ENCODE results near the gene DNAJA4. TPM values are rescaled to one million over a fixed set of nuclear protein-coding genes. Genes with fewer than 3 reads are reported as not detected.

DNAJA4 gene
- total and polyA plus RNA-seq, 2 of the 8 experiments (the other 6 are each of a cell fraction or from before 2014, with no cell fraction given) = 3.6 to 6.2 TPM

DNA sequence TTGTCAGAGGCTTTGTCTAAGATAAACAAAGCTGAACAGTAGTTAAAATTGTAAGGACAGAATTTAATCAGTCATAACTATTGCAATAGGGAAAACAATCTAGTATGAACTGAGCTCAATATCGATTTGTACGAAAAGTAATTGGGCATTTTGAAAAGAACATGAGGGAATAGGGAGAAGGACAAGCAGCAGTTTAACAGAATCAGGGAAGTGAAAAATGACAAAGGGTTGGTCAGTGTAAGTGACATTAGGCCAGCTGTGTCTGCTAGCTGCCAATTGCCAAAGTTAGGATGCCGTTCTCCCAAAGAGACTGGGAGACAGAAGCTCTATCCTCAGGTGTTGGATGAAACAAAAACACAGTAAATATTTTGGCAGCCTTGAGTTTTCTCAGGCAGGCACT is 3.3 kb upstream of the DNAJA4 start (continued):
- TF ChIP-seq, protein P1, sequence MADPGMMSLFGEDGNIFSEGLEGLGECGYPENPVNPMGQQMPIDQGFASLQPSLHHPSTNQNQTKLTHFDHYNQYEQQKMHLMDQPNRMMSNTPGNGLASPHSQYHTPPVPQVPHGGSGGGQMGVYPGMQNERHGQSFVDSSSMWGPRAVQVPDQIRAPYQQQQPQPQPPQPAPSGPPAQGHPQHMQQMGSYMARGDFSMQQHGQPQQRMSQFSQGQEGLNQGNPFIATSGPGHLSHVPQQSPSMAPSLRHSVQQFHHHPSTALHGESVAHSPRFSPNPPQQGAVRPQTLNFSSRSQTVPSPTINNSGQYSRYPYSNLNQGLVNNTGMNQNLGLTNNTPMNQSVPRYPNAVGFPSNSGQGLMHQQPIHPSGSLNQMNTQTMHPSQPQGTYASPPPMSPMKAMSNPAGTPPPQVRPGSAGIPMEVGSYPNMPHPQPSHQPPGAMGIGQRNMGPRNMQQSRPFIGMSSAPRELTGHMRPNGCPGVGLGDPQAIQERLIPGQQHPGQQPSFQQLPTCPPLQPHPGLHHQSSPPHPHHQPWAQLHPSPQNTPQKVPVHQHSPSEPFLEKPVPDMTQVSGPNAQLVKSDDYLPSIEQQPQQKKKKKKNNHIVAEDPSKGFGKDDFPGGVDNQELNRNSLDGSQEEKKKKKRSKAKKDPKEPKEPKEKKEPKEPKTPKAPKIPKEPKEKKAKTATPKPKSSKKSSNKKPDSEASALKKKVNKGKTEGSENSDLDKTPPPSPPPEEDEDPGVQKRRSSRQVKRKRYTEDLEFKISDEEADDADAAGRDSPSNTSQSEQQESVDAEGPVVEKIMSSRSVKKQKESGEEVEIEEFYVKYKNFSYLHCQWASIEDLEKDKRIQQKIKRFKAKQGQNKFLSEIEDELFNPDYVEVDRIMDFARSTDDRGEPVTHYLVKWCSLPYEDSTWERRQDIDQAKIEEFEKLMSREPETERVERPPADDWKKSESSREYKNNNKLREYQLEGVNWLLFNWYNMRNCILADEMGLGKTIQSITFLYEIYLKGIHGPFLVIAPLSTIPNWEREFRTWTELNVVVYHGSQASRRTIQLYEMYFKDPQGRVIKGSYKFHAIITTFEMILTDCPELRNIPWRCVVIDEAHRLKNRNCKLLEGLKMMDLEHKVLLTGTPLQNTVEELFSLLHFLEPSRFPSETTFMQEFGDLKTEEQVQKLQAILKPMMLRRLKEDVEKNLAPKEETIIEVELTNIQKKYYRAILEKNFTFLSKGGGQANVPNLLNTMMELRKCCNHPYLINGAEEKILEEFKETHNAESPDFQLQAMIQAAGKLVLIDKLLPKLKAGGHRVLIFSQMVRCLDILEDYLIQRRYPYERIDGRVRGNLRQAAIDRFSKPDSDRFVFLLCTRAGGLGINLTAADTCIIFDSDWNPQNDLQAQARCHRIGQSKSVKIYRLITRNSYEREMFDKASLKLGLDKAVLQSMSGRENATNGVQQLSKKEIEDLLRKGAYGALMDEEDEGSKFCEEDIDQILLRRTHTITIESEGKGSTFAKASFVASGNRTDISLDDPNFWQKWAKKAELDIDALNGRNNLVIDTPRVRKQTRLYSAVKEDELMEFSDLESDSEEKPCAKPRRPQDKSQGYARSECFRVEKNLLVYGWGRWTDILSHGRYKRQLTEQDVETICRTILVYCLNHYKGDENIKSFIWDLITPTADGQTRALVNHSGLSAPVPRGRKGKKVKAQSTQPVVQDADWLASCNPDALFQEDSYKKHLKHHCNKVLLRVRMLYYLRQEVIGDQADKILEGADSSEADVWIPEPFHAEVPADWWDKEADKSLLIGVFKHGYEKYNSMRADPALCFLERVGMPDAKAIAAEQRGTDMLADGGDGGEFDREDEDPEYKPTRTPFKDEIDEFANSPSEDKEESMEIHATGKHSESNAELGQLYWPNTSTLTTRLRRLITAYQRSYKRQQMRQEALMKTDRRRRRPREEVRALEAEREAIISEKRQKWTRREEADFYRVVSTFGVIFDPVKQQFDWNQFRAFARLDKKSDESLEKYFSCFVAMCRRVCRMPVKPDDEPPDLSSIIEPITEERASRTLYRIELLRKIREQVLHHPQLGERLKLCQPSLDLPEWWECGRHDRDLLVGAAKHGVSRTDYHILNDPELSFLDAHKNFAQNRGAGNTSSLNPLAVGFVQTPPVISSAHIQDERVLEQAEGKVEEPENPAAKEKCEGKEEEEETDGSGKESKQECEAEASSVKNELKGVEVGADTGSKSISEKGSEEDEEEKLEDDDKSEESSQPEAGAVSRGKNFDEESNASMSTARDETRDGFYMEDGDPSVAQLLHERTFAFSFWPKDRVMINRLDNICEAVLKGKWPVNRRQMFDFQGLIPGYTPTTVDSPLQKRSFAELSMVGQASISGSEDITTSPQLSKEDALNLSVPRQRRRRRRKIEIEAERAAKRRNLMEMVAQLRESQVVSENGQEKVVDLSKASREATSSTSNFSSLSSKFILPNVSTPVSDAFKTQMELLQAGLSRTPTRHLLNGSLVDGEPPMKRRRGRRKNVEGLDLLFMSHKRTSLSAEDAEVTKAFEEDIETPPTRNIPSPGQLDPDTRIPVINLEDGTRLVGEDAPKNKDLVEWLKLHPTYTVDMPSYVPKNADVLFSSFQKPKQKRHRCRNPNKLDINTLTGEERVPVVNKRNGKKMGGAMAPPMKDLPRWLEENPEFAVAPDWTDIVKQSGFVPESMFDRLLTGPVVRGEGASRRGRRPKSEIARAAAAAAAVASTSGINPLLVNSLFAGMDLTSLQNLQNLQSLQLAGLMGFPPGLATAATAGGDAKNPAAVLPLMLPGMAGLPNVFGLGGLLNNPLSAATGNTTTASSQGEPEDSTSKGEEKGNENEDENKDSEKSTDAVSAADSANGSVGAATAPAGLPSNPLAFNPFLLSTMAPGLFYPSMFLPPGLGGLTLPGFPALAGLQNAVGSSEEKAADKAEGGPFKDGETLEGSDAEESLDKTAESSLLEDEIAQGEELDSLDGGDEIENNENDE (IDR thresholded peaks at IDR 0.05; ENCODE audit: insufficient replicate concordance, low read length) = no peak
